Left lung (tissue), 10 donors: ENCODE measurements around the gene CNNM4. TPM values are rescaled to one million over a fixed set of nuclear protein-coding genes. Genes with fewer than 3 reads are reported as not detected.
A peak's percentile ranks its signal among the peaks of the same experiment; 100 is the strongest.

Experiments
- ATAC-seq: fragments of 200-7000 bp; cut with Tn5 transposase; one replicate; pipeline ENCODE4 v1.9.1; 2020; ENCODE audit warnings: moderate library complexity
- DNase-seq, 4 donors: peaks; one replicate each; pipeline ENCODE4 v3.0.0-alpha.2; 2013 to 2020
- H3K27ac ChIP-seq, 2 donors: fragments of 200-600 bp; sonication (generic) in 1 of 2; one replicate each; pipeline versions ENCODE4 v1.5.0 to v1.8.0; 2020 to 2021
- H3K27me3 ChIP-seq, 2 donors: fragments of 200-600 bp; sonication (generic) in 1 of 2; one replicate each; pipeline versions ENCODE4 v1.5.0 to v1.8.0; 2020 to 2021
- H3K36me3 ChIP-seq, 2 donors: fragments of 200-600 bp; sonication (generic) in 1 of 2; one replicate each; pipeline versions ENCODE4 v1.5.0 to v1.8.0; 2020 to 2021
- H3K4me1 ChIP-seq, 2 donors: fragments of 200-600 bp; one replicate each; pipeline ENCODE4 v1.8.0; 2021
- H3K4me3 ChIP-seq, 2 donors: fragments of 200-600 bp; sonication (generic) in 1 of 2; one replicate each; pipeline versions ENCODE4 v1.5.0 to v1.8.0; 2020 to 2021; ENCODE audit warnings: mild to moderate bottlenecking in 1 of 2
- H3K9me3 ChIP-seq, 2 donors: fragments of 200-600 bp; sonication (generic) in 1 of 2; one replicate each; pipeline versions ENCODE4 v1.5.0 to v1.8.0; 2020 to 2021
- CTCF ChIP-seq, 2 donors: fragments of 200-600 bp; sonication (generic) in 1 of 2; IDR thresholded peaks; one replicate each; pipeline versions ENCODE4 v1.5.0 to v1.8.0; 2021; ENCODE audit warnings: antibody characterized with exemption in 2 of 2
- intact Hi-C, 2 donors: fragments of 100-400 bp; cut with DNase I; formaldehyde crosslinking; loops; one replicate each; pipeline versions ENCODE4 v1.11.2 to v1.14.2; 2022
- polyA plus RNA-seq, 6 donors: library from polyadenylated mRNA; unstranded; fragments of 120-200 nt; gene quantifications; one replicate each; pipeline ENCODE4 v1.2.1, GENCODE V29; 2013; ENCODE audit not compliant: insufficient read length in 6 of 6
- total RNA-seq, 2 donors: library from RNA; stranded (reverse); fragmentation: NEBNext Ultra II Directional; extraction: Animal tissue kit (Norgen Biotek cat#: 25700); gene quantifications; one replicate each; pipeline ENCODE4 v1.2.1, GENCODE V29; 2021
- donor health status: DM: no; HTN: yes; CAD: no.
- donor health status: DM: no; HTN: no; CAD: no.

Gene CNNM4
- total and polyA plus RNA-seq, 8 donors, result 14.1 to 22.8 (median 16.7) TPM

GRCh38 chr2:96843538-96844268 lies 83.0 kb downstream of the CNNM4 start, which contains the start of gene ANKRD23:
Gene ANKRD23, minus strand, starts transcription at chr2:96844021. Its CDS starts 29 bp downstream, at chr2:96843992.
- Histone ChIP-seq H3K4me3 (no peak within 1 kb of the TSS), H3K36me3 (peaks cover 0 to 35% of the 10 kb centered on the region in 2 donors), H3K27me3 (no peaks in the 10 kb centered on the region), H3K9me3 (no peaks in the 10 kb centered on the region), H3K27ac (no peak within 1 kb of the TSS), H3K4me1 (peaks cover 0 to 11% of the 10 kb centered on the region in 2 donors)
- DNase-seq, result no peak
- no peak for ATAC-seq
- intact Hi-C loops, result no loop called here
- no peak for TF ChIP-seq CTCF (IDR thresholded peaks at IDR 0.05)

- Histone ChIP-seq H3K9me3 (no peaks in the 10 kb centered on the region), H3K27me3 (no peaks in the 10 kb centered on the region), H3K4me1 (peaks cover 0 to 5% of the 10 kb centered on the region in 2 donors), H3K4me3 (no peak overlapping the region), H3K27ac (no peak overlapping the region), H3K36me3 (peaks cover 0 to 42% of the 10 kb centered on the region in 2 donors)
- DNase-seq (peak in 1 of 4 donors; percentile 61), ATAC-seq (no peak)
- TF ChIP-seq CTCF (IDR thresholded peaks at IDR 0.05), result no peak
- intact Hi-C loops, result no loop called here
Observed at GRCh38 chr2:96844405-96844808, 83.7 kb downstream of the CNNM4 start.

- Histone ChIP-seq H3K4me1 (no peaks in the 10 kb centered on the region), H3K27ac (no peak overlapping the region), H3K9me3 (no peaks in the 10 kb centered on the region), H3K27me3 (no peaks in the 10 kb centered on the region), H3K4me3 (no peak overlapping the region), H3K36me3 (peaks cover 0 to 66% of the 10 kb centered on the region in 2 donors)
- intact Hi-C loops, result no loop called here
- peak in 1 of 4 donors; percentile 22 for DNase-seq
- TF ChIP-seq CTCF (IDR thresholded peaks at IDR 0.05), result no peak
- ATAC-seq, result no peak
Observed at GRCh38 chr2:96846825-96847224, 86.1 kb downstream of the CNNM4 start.

- DNase-seq (no peak), ATAC-seq (no peak)
- Histone ChIP-seq H3K27me3 (no peaks in the 10 kb centered on the region), H3K4me3 (no peak overlapping the region), H3K36me3 (peaks cover 0 to 74% of the 10 kb centered on the region in 2 donors), H3K4me1 (no peaks in the 10 kb centered on the region), H3K9me3 (no peaks in the 10 kb centered on the region), H3K27ac (no peak overlapping the region)
- intact Hi-C loops, result no loop called here
- no peak for TF ChIP-seq CTCF (IDR thresholded peaks at IDR 0.05)
Observed at GRCh38 chr2:96847586-96847985, 86.9 kb downstream of the CNNM4 start.

- Histone ChIP-seq H3K27me3 (no peaks in the 10 kb centered on the region), H3K36me3 (peaks cover 0 to 81% of the 10 kb centered on the region in 2 donors), H3K4me3 (no peak overlapping the region), H3K9me3 (no peaks in the 10 kb centered on the region), H3K27ac (no peak overlapping the region), H3K4me1 (no peaks in the 10 kb centered on the region)
- intact Hi-C loops, result no loop called here
- ATAC-seq (no peak), DNase-seq (peak in 1 of 4 donors; percentile 51)
- no peak for TF ChIP-seq CTCF (IDR thresholded peaks at IDR 0.05)
Observed at GRCh38 chr2:96848264-96848663, 87.6 kb downstream of the CNNM4 start.
